Ovary (tissue), 3 donors: Measurements from ENCODE around the gene DNAH5.

ENCODE experiments used
- POLR2A ChIP-seq: fragments of 450-650 bp; IDR thresholded peaks from one replicate; pipeline ENCODE4 v1.6.1; 2017; ENCODE audit warnings: antibody characterized with exemption, mild to moderate bottlenecking, moderate library complexity
- TF ChIP-seq, protein P1 (sequence below), 3 donors: fragments of 450-650 bp in 2 of 3; fragments of 200-600 bp in 1 of 3; IDR thresholded peaks; one replicate each; pipeline versions ENCODE4 v1.5.1 to v1.8.0; 2016 to 2022; ENCODE audit warnings: antibody characterized with exemption in 3 of 3, mild to moderate bottlenecking in 1 of 3
- donor health status: DM: no; HTN: no; CAD: no.

DNA sequence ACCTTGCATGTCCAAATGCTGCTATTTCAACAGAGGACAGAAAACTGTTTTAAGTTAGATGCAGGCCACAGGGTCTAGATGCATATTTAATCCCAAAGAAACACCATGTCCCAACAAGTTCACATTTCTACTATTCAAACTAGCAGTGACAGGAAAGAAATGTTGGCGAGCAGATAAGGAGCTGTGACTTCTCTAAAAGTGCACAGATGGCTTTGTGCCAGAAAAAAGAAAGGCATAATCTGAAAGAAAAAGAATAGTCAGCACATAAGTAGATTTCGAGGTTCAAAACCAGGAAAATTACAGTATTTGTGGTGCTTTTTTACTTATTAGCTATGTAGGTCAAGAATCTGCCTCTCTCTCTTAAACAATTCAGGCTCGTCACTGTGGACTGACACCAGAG is 178.3 kb downstream of the DNAH5 start:
- TF ChIP-seq, protein P1, sequence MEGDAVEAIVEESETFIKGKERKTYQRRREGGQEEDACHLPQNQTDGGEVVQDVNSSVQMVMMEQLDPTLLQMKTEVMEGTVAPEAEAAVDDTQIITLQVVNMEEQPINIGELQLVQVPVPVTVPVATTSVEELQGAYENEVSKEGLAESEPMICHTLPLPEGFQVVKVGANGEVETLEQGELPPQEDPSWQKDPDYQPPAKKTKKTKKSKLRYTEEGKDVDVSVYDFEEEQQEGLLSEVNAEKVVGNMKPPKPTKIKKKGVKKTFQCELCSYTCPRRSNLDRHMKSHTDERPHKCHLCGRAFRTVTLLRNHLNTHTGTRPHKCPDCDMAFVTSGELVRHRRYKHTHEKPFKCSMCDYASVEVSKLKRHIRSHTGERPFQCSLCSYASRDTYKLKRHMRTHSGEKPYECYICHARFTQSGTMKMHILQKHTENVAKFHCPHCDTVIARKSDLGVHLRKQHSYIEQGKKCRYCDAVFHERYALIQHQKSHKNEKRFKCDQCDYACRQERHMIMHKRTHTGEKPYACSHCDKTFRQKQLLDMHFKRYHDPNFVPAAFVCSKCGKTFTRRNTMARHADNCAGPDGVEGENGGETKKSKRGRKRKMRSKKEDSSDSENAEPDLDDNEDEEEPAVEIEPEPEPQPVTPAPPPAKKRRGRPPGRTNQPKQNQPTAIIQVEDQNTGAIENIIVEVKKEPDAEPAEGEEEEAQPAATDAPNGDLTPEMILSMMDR (IDR thresholded peaks at IDR 0.05) = no peak
- TF ChIP-seq POLR2A = no peak
